Neural progenitor cell (in vitro differentiated cells): Measurements from ENCODE around the gene UCMA.

Experiments used
- EZH2 ChIP-seq: fragments of 200-600 bp; sonication (generic); IDR thresholded peaks from 2 replicates; pipeline ENCODE4 v1.6.1; 2017; ENCODE audit warnings: antibody characterized with exemption, mild to moderate bottlenecking, moderate library complexity
- EZH2phosphoT487 ChIP-seq: fragments of 200-600 bp; sonication (generic); IDR thresholded peaks from 2 replicates; pipeline ENCODE4 v1.6.1; 2017; ENCODE audit warnings: antibody characterized with exemption
- TF ChIP-seq, protein P1 (sequence below): fragments of 200-600 bp; sonication (generic); IDR thresholded peaks from 2 replicates; pipeline ENCODE4 v1.5.1; 2017; ENCODE audit warnings: antibody characterized with exemption, mild to moderate bottlenecking

DNA sequence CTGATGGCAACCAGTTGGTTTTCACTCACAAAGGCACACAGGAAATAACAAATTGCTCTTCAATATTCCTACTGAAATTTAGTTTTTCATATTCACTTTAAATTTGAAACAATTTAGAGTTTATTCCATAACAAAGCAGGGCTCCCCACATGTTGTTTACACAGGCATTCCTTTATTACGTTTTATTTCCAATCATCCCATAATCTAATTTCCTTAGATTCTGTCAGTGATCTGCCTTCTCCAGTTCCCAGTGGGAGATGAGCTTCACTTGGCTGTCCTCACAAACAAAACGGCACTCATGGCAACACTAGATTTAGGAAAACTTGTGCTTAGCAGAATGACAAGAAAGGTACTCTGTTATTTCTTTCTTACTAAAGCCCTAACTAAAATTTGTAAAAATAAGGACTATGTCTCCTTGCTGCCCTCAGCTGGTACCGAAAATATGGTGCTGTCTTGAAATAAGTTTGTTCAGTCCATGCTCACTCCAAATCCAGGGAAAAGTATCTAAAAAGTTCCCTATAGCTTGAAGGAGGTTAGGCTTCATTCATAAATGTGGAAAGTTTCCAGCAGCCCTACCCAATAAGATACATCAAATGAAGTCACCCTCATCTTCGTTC, 42.7 kb upstream of the UCMA start:
- TF ChIP-seq, protein P1, sequence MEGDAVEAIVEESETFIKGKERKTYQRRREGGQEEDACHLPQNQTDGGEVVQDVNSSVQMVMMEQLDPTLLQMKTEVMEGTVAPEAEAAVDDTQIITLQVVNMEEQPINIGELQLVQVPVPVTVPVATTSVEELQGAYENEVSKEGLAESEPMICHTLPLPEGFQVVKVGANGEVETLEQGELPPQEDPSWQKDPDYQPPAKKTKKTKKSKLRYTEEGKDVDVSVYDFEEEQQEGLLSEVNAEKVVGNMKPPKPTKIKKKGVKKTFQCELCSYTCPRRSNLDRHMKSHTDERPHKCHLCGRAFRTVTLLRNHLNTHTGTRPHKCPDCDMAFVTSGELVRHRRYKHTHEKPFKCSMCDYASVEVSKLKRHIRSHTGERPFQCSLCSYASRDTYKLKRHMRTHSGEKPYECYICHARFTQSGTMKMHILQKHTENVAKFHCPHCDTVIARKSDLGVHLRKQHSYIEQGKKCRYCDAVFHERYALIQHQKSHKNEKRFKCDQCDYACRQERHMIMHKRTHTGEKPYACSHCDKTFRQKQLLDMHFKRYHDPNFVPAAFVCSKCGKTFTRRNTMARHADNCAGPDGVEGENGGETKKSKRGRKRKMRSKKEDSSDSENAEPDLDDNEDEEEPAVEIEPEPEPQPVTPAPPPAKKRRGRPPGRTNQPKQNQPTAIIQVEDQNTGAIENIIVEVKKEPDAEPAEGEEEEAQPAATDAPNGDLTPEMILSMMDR = no peak
- TF ChIP-seq EZH2 = no peak
- TF ChIP-seq EZH2phosphoT487 = no peak
